HG03575 (cell line): ENCODE measurements around the gene CHST15.

Experiments
- ATAC-seq: cut with Tn5 transposase; IDR thresholded peaks from one replicate; pipeline ENCODE4 v1.9.1; 2021; ENCODE audit not compliant: unreplicated experiment, insufficient number of reproducible peaks, low FRiP score; ENCODE audit errors: extremely low read depth

Gene CHST15

DNA sequence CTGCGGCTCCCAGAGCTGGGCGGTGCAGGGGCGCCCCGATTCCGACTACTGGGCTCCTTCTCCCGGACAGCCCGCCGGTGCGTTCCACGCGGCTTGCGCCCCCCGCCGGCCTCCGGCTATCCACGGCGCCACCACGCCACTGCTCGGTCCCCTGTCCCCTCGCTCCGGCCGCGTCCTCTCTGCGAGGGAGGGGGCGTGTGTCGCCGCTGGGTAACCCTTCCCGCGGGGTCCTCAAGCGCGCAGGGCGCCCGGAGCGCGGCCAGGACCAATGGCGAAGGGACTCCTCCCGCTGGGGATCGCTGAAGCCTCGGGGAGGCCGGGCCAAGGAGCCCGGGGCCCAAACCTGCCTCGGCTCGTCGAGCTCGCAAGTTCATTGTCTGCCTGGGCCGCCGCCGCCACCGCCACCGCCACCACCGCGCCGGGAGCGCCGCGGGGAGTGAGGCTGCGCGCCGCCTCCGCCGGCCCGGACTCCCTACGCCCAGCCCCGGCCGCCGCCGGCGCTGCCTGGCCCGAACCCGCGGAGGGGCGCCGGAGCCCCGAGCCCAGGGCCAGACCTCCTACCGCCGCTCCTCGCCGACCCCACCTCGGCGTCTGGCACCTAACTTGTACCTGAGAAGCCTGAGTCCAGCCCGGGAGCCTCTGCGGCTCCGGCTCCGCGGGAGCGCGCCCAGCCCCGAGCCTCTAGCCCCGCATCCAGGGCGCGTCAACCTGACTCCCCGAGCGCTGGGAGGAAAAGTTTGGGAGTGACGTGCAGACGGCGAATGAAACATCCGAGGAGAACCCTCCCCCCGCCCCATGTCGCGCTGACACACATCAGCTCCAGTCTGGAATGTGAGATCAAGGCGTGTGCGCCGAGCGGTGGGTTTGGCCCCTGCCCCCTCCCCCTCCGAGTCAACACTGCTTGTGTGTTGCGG is at the start of gene CHST15:
TSS of gene CHST15 (minus strand) at position 739 of the 914 bp plus-strand sequence. CDS start 47,386 bp downstream, outside the sequence.
- no peak for ATAC-seq

- ATAC-seq: no peak
Measured at GRCh38 chr10:124142960-124143359, 49.6 kb upstream of the CHST15 start.

DNA sequence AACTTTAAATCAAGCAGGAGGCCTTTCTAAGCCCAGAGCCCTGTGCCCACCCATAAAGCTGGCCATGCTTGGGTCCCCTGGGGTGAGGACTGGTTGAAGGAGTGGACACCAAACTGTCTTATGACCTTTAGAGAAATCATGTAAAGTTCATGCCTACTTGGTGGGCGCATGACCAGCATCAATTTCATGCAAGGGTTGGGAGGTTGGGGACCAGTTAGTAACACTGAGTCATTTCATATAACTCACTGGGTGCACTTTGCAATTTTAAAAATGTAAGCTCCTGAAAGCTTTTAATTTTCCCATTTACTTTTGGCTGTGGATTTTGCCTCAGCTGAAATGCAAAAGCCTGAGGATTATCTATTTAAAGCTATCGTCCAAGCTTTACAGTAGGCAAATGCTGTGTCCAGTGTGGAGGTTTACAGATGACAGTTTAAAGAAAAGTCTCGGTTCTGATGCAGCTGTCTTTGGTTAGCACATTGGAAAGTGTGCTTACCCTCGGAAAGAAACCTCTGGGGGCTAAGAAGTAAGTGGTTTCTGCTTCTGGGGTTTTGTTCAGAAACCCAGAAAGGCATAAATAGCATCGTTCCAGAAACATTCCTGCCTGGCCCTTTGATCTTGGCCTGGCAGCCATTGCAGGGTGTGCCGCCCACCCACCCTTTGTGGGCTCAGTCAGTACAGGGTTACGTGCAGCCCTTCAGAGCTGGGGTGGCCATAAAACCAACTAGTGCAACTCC is 48.8 kb upstream of the CHST15 start:
- no peak for ATAC-seq

GRCh38 chr10:124138883-124139348 is 45.5 kb upstream of the CHST15 start:
- ATAC-seq: no peak

- ATAC-seq: no peak
Measured at GRCh38 chr10:124138195-124138882, 44.9 kb upstream of the CHST15 start.

- no peak for ATAC-seq
Measured at GRCh38 chr10:124134251-124134893, 41.0 kb upstream of the CHST15 start.

- ATAC-seq: no peak
Measured at GRCh38 chr10:124132876-124133275, 39.5 kb upstream of the CHST15 start.

DNA sequence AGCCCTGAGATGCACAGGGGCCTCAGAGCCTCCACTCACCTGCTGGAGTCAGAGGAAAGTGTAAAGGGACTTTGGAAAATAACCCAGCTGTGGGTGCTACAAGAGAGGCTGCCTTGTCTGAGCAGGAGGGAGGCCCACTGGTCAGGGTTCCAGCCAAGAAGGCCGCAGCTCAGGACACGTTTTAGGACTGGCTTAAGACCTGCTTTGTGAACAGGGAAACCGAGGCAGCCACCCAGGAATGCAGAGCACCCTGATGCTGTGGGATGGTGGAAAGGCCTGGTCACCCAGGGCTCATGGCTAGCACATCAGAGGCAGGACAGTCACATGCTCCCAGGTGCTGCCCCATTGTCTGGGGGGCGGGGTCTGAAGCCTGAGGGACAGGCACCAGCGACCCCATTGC is 38.9 kb upstream of the CHST15 start:
- no peak for ATAC-seq

GRCh38 chr10:124131172-124131571 is 37.8 kb upstream of the CHST15 start:
- no peak for ATAC-seq

GRCh38 chr10:124130198-124130900 is 37.0 kb upstream of the CHST15 start:
- no peak for ATAC-seq

- ATAC-seq: no peak
Measured at GRCh38 chr10:124129471-124129870, 36.1 kb upstream of the CHST15 start.

- ATAC-seq: no peak
Measured at GRCh38 chr10:124128811-124129145, 35.4 kb upstream of the CHST15 start.

- ATAC-seq: no peak
Measured at GRCh38 chr10:124127965-124128810, 34.8 kb upstream of the CHST15 start.

GRCh38 chr10:124127563-124127962 is 34.2 kb upstream of the CHST15 start:
- ATAC-seq: no peak

DNA sequence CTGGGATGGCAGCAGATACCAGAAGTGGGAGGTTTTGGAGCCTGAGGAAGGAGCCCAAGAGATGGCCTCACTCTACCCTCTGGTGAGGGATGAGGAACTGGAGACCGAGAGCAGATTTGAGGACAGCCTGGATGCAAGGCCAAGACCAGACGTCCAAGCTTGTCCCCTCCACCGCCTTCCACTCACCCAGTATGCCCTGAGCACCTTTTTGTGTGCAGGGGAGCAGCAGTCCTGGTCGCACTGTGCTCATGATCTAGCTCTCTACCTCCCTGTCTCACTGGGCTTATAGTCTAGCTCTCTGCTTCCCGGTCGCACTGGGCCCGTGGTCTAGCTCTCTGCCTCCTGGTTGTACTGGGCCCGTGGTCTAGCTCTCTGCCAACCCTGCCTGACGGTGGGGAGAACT is 33.6 kb upstream of the CHST15 start:
- ATAC-seq: no peak

GRCh38 chr10:124126145-124126982 is 33.0 kb upstream of the CHST15 start:
- ATAC-seq: no peak
